Heart left ventricle (tissue), 16 donors: ENCODE measurements around the gene RUNX2. TPM values are rescaled to one million over a fixed set of nuclear protein-coding genes. Genes with fewer than 3 reads are reported as not detected.

Experiments used
- ATAC-seq, 4 donors: fragments of 200-7000 bp; cut with Tn5 transposase; one replicate each; pipeline ENCODE4 v1.9.1; 2020 to 2022; ENCODE audit warnings: moderate library complexity in 4 of 4, mild to moderate bottlenecking in 3 of 4, moderate number of reproducible peaks in 1 of 4
- DNase-seq, 5 donors: peaks; one replicate each; pipeline ENCODE4 v3.0.0-alpha.2; 2020
- H3K27ac ChIP-seq, 12 donors: fragments of 200-600 bp; sonication (generic) in 4 of 12; one replicate each; pipeline versions ENCODE4 v1.5.0 to v1.8.0; 2016 to 2022; ENCODE audit warnings: mild to moderate bottlenecking in 2 of 12
- H3K27me3 ChIP-seq, 9 donors: fragments of 200-600 bp; sonication (generic) in 2 of 9; one replicate each; pipeline versions ENCODE4 v1.5.1 to v1.8.0; 2016 to 2022; ENCODE audit warnings: mild to moderate bottlenecking in 3 of 9
- H3K36me3 ChIP-seq, 9 donors: fragments of 200-600 bp; sonication (generic) in 2 of 9; one replicate each; pipeline versions ENCODE4 v1.5.0 to v1.8.0; 2018 to 2022; ENCODE audit warnings: mild to moderate bottlenecking in 2 of 9
- H3K4me1 ChIP-seq, 12 donors: fragments of 200-600 bp; sonication (generic) in 4 of 12; one replicate each; pipeline versions ENCODE4 v1.5.0 to v1.8.0; 2016 to 2022; ENCODE audit warnings: mild to moderate bottlenecking in 3 of 12
- H3K4me3 ChIP-seq, 12 donors: fragments of 200-600 bp; sonication (generic) in 4 of 12; one replicate each; pipeline versions ENCODE4 v1.5.0 to v1.8.0; 2017 to 2022; ENCODE audit warnings: mild to moderate bottlenecking in 9 of 12, moderate library complexity in 4 of 12
- H3K9me3 ChIP-seq, 12 donors: fragments of 200-600 bp; sonication (generic) in 4 of 12; one replicate each; pipeline versions ENCODE4 v1.5.0 to v1.8.0; 2016 to 2022; ENCODE audit warnings: mild to moderate bottlenecking in 1 of 12
- POLR2A ChIP-seq, 2 donors: fragments of 450-650 bp; IDR thresholded peaks; one replicate each; pipeline ENCODE4 v1.6.1; 2017; ENCODE audit warnings: antibody characterized with exemption in 2 of 2, mild to moderate bottlenecking in 2 of 2, moderate library complexity in 2 of 2
- WGBS, 4 donors: extraction: QIAGEN DNeasy Blood & Tissue Kit in 2 of 4; methylation state at CpG; one replicate each; pipeline versions ENCODE4 v1.1.5 to v1.1.7; 2013 to 2018; 5-methylcytosine and 5-hydroxymethylcytosine counted together
- intact Hi-C, 10 donors: fragments of 100-400 bp; cut with DNase I; formaldehyde crosslinking; loops; one replicate each; pipeline versions ENCODE4 v1.11.1 to v1.14.2; 2022
- polyA plus RNA-seq, 2 donors: library from polyadenylated mRNA; stranded (reverse); fragments of 200-250 nt; gene quantifications; one replicate each; pipeline ENCODE4 v1.2.3, GENCODE V29; 2013
- total RNA-seq, 9 donors: library from RNA; depleted of rRNA in 2 of 9; stranded (reverse); fragments of >200 nt in 2 of 9; fragmentation: NEBNext Ultra II Directional in 3 of 9; extraction: Animal tissue kit (Norgen Biotek cat#: 25700) in 3 of 9; gene quantifications; one replicate each; pipeline versions ENCODE4 v1.1.0 to v1.2.4, GENCODE V29; 2016 to 2023
- TF ChIP-seq, protein P1 (sequence below), 12 donors: fragments of 200-600 bp; sonication (generic) in 4 of 12; IDR thresholded peaks; one replicate each; pipeline versions ENCODE4 v1.5.0 to v1.8.0; 2018 to 2022; ENCODE audit warnings: antibody characterized with exemption in 12 of 12, mild to moderate bottlenecking in 5 of 12
- donor health status: ischemic (EF 13 %, LVEDD 7.1; RV severe dilation, severe dysfunction).
- donor health status: healthy with polysubstance abuse.
- donor health status: DM: no; HTN: yes; CAD: no.
- donor health status: DM: no; HTN: no; CAD: no.
- donor health status: ischemic (EF 25% LVEDD 6.9; RV normal size, moderate dysfunction).
- donor health status: ischemic (EF 25% LVEDD 5.7; RV mildly dilated, moderate dysfunction).
- donor health status: healthy.
- donor health status: DM: yes; HTN: yes; CAD: no.
- donor health status: ischemic (EF 35%, LVEDD 5.7; RV mildly dilated, moderate dysfunction).
- donor health status: nonischemic (EF 11% LVEDD 7.7; RV severe dilation, severe dysfunction).
- donor health status: DM: yes; HTN: yes; CAD: no.
- donor health status: PGD.
- donor health status: ischemic (EF 29% LVEDD 5.4; RV normal size, mild dysfunction).
- donor health status: nonischemic (EF 23%, LVEDD 6.1; RV moderate dilation, normal function).

RUNX2 gene
- total and polyA plus RNA-seq, 11 donors: 0.37 to 3.1 (median 2.0) TPM

DNA sequence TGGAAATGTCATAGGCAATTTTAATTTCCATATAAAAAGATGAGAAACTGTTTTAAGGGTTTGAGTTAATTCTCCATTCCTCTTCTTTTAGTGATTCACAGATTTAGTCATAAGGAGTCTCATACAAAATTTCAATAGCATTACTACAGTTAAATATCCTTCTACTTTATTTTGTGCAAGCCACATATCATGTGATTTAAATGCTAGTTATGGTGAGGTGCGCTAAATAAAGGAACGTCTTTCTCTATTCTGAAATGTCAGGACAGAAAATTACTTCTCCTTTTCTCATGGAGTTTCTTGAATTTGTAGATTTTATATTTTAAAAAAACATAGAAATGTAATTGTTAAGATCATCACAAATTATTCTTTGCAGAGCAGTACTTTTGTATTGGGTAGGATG is 99.6 kb downstream of the RUNX2 start:
- ATAC-seq (no peak), DNase-seq (no peak)
- Histone ChIP-seq H3K4me1 (peaks cover 0 to 23% (median 9%) of the 10 kb centered on the region in 12 donors), H3K27me3 (peaks cover 0 to 17% (median 0%) of the 10 kb centered on the region in 9 donors), H3K9me3 (no peaks in the 10 kb centered on the region), H3K36me3 (no peaks in the 10 kb centered on the region), H3K27ac (no peak overlapping the region), H3K4me3 (no peak overlapping the region)
- no peak for TF ChIP-seq POLR2A (IDR thresholded peaks at IDR 0.05)
- TF ChIP-seq, protein P1, sequence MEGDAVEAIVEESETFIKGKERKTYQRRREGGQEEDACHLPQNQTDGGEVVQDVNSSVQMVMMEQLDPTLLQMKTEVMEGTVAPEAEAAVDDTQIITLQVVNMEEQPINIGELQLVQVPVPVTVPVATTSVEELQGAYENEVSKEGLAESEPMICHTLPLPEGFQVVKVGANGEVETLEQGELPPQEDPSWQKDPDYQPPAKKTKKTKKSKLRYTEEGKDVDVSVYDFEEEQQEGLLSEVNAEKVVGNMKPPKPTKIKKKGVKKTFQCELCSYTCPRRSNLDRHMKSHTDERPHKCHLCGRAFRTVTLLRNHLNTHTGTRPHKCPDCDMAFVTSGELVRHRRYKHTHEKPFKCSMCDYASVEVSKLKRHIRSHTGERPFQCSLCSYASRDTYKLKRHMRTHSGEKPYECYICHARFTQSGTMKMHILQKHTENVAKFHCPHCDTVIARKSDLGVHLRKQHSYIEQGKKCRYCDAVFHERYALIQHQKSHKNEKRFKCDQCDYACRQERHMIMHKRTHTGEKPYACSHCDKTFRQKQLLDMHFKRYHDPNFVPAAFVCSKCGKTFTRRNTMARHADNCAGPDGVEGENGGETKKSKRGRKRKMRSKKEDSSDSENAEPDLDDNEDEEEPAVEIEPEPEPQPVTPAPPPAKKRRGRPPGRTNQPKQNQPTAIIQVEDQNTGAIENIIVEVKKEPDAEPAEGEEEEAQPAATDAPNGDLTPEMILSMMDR (IDR thresholded peaks at IDR 0.05): no peak
- WGBS, 4 donors: 81 to 89% (median 87%) methylated on average over 2 of the region's 2 CpGs
- intact Hi-C loops: loop anchor here in 4 of 10 donors (10.0 kb wide), 1 partner anchor 287 kb away; no protein-coding TSS in a partner anchor

DNA sequence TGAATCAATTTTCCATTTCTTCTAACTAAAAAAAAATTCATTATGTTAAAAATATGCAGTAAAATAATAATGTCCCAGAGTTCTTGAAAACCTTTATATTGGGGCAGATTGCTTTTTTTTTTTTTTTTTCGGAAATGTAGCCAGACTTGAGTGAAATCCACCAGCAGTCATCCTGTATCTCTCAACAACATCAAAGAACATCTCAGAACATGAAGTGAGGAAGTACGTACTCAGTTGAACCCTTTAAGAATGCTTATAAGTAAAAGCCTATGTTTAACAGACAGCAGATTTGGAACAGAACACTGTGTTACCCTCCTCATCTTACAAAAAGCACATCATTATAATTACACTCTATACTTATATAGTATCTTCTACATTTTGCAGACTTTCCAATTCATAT is 100.6 kb downstream of the RUNX2 start:
- 78 to 89% (median 83%) methylated on average over 2 of the region's 2 CpGs for WGBS, 4 donors
- DNase-seq (no peak), ATAC-seq (no peak)
- Histone ChIP-seq H3K36me3 (no peaks in the 10 kb centered on the region), H3K27ac (no peak overlapping the region), H3K9me3 (no peaks in the 10 kb centered on the region), H3K27me3 (peaks cover 0 to 9% (median 0%) of the 10 kb centered on the region in 9 donors), H3K4me1 (peaks cover 0 to 23% (median under 1%) of the 10 kb centered on the region in 12 donors), H3K4me3 (no peak overlapping the region)
- intact Hi-C loops: loop anchor here in 4 of 10 donors (10.0 kb wide), 1 partner anchor 286 kb away; no protein-coding TSS in a partner anchor
- TF ChIP-seq, protein P1 (IDR thresholded peaks at IDR 0.05): no peak
- TF ChIP-seq POLR2A (IDR thresholded peaks at IDR 0.05): no peak

DNA sequence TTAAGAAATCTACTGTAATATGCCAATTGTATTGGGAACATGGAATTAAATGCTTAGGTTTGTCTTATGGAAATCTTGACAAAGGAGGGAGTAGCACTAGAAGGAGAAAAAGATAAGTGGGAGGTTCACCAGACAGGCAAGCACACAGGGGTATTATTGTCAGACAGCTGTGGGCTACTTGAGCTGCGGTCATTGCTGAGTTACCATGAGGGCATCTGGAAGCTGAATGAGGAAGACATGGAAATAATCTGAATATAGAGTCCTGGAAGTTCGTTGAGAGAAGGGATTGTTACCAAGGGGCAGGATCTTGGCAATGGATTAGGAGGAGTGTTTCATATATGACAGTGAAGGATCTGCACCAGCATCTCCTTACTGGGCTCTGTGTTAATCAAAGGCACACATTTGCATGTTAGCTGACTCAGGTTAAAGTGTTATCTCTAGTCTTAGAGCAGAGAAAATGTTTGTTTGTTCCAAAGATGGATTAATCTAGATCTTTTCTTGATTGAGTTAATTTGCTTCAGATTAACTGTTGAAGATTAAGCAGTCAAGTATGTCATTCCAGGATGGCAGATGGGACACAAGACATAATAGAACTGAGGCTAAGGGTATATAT is 102.6 kb downstream of the RUNX2 start:
- TF ChIP-seq, protein P1 (IDR thresholded peaks at IDR 0.05): no peak
- no peak for TF ChIP-seq POLR2A (IDR thresholded peaks at IDR 0.05)
- Histone ChIP-seq H3K27me3 (no peaks in the 10 kb centered on the region), H3K9me3 (no peaks in the 10 kb centered on the region), H3K27ac (no peak overlapping the region), H3K36me3 (no peaks in the 10 kb centered on the region), H3K4me3 (no peak overlapping the region), H3K4me1 (peaks cover 0 to 35% (median 0%) of the 10 kb centered on the region in 12 donors)
- intact Hi-C loops: no loop called here
- DNase-seq (no peak), ATAC-seq (no peak)
- WGBS, 4 donors: 62 to 69% (median 63%) methylated on average over 2 of the region's 2 CpGs

DNA sequence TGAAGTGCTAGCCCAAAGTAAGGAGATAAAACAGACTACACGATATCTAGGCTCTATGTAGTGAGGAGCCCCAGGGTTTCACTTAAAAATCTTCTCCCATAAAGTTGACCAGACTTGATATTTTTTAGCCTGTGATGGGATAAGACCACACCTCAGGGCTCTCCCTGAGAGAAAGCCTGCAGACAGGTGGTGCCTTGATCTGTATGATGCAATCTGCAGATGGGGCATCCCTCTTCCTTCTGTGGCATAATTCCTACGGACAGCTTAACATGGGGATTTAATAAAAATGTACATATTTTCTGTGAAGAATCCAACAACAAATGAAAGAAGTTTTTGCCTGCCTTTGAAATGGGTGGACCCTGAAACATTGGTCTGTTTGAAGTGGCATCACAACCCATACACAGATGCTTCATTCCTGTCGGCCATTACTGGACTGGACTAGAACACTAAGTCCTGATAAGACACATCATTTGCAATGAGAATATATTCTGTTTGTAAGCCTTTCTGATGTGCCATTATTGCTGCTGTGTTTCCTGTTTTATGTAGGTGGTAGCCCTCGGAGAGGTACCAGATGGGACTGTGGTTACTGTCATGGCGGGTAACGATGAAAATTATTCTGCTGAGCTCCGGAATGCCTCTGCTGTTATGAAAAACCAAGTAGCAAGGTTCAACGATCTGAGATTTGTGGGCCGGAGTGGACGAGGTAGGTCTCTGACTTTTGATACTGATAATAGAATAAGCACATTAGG is 103.4 kb downstream of the RUNX2 start:
- DNase-seq: no peak
- no peaks in the 10 kb centered on the region for H3K36me3 ChIP-seq
- H3K27ac ChIP-seq: no peak overlapping the region
- intact Hi-C loops: no loop called here
- H3K4me3 ChIP-seq: no peak overlapping the region
- peaks cover 0 to 43% (median 0%) of the 10 kb centered on the region in 12 donors for H3K4me1 ChIP-seq
- no peaks in the 10 kb centered on the region for H3K27me3 ChIP-seq
- no peak for ATAC-seq
- 88 to 93% (median 93%) methylated on average over 10 of the region's 10 CpGs for WGBS, 4 donors
- TF ChIP-seq, protein P1 (IDR thresholded peaks at IDR 0.05): no peak
- no peak for TF ChIP-seq POLR2A (IDR thresholded peaks at IDR 0.05)
- H3K9me3 ChIP-seq: no peaks in the 10 kb centered on the region
